GM12878 (cell line): ENCODE data around the gene SLC12A4. TPM values are rescaled to one million over a fixed set of nuclear protein-coding genes. Genes with fewer than 3 reads are reported as not detected.

ENCODE experiments used
- ATAC-seq: fragments of 200-7000 bp; cut with Tn5 transposase; 3 replicates; pipeline ENCODE4 v1.9.1; 2020; ENCODE audit warnings: mild to moderate bottlenecking, moderate library complexity
- BruUV-seq: library from RNA; stranded (reverse); fragments of 400-500 nt; replicated peaks from 2 replicates; lab custom pipeline; 2021; lab: Mats Ljungman, UMichigan
- CTCF ChIA-PET: fragments of 300-600 bp; sonication (Branson Sonifier 250); formaldehyde crosslinking; extraction: SDS; loops from one replicate; lab custom pipeline; 2021; ENCODE audit warnings: inconsistent platforms; lab: Yijun Ruan, JAX
- POLR2A ChIA-PET: fragments of 350-600 bp; formaldehyde crosslinking; extraction: SDS; loops from one replicate; lab custom pipeline; 2021; ENCODE audit warnings: inconsistent platforms; lab: Charles Lee
- RAD21 ChIA-PET: fragments of 300-600 bp; sonication (Branson Sonifier 250); formaldehyde crosslinking; loops from one replicate; lab custom pipeline; 2023; ENCODE audit warnings: antibody characterized with exemption; ENCODE audit not compliant: unreplicated experiment; lab: Charles Lee
- SMC1A ChIA-PET: fragments of 300-600 bp; sonication (Branson Sonifier 250); formaldehyde crosslinking; loops from one replicate; lab custom pipeline; 2023; ENCODE audit not compliant: unreplicated experiment, uncharacterized antibody; lab: Charles Lee
- DNase-seq: peaks from one replicate; pipeline ENCODE4 v3.0.0-alpha.2; 2011; ENCODE audit warnings: low read depth, low spot score
- FAIRE-seq: peaks from 3 replicates; lab custom pipeline; 2011; peaks lifted over from hg19 to GRCh38; lab: Jason Lieb, UNC
- H2AFZ ChIP-seq: 2 replicates; pipeline ENCODE4 v1.6.0; 2011; ENCODE audit warnings: low read depth, low read length, control low read depth; ENCODE audit not compliant: control insufficient read depth
- H3K27ac ChIP-seq: 2 replicates; pipeline ENCODE4 v1.5.1; 2011; ENCODE audit warnings: control low read depth; ENCODE audit not compliant: control insufficient read depth, insufficient read depth
- H3K27me3 ChIP-seq, 2 experiments: replicated peaks in 1 of 2; 2 replicates each; pipeline versions ENCODE4 v1.6.0 to v1.6.1; 2011; ENCODE audit warnings: low read length in 1 of 2; ENCODE audit not compliant: control insufficient read depth in 2 of 2, insufficient read depth in 2 of 2
- H3K36me3 ChIP-seq, 2 experiments: 2 replicates each; pipeline ENCODE4 v1.5.1; 2011; ENCODE audit warnings: low read length in 1 of 2; ENCODE audit not compliant: control insufficient read depth in 2 of 2, insufficient read depth in 2 of 2
- H3K4me1 ChIP-seq: 2 replicates; pipeline ENCODE4 v1.6.1; 2011; ENCODE audit warnings: mild to moderate bottlenecking, low read length, moderate library complexity, mixed read lengths; ENCODE audit not compliant: control insufficient read depth, insufficient read depth
- H3K4me2 ChIP-seq: 2 replicates; pipeline ENCODE4 v1.6.0; 2011; ENCODE audit warnings: control low read depth; ENCODE audit not compliant: control insufficient read depth, insufficient read depth
- H3K4me3 ChIP-seq: fragments of 200-600 bp; sonication (generic); 2 replicates; pipeline ENCODE4 v1.5.1; 2016
- H3K79me2 ChIP-seq: 2 replicates; pipeline ENCODE4 v1.6.0; 2011; ENCODE audit warnings: low read length; ENCODE audit not compliant: control insufficient read depth, insufficient read depth
- H3K9ac ChIP-seq: 2 replicates; pipeline ENCODE4 v1.8.0; 2011; ENCODE audit warnings: low read length, control low read depth, mixed read lengths; ENCODE audit not compliant: control insufficient read depth, insufficient read depth
- H3K9me3 ChIP-seq: replicated peaks from 3 replicates; pipeline ENCODE4 v1.5.1; 2011; ENCODE audit warnings: mild to moderate bottlenecking, low read length; ENCODE audit not compliant: control insufficient read depth, insufficient read depth
- H4K20me1 ChIP-seq: 2 replicates; pipeline ENCODE4 v1.6.0; 2011; ENCODE audit not compliant: control insufficient read depth, insufficient read depth
- BHLHE40 ChIP-seq, 2 experiments: fragments of 450-650 bp in 1 of 2; IDR thresholded peaks; 2 replicates each; pipeline ENCODE4 v1.6.1; 2011 to 2017; ENCODE audit warnings: low read depth in 2 of 2, borderline replicate concordance in 1 of 2, improper control_type of control experiment in 1 of 2, low read length in 1 of 2, mild to moderate bottlenecking in 1 of 2
- E4F1 ChIP-seq: fragments of 450-650 bp; IDR thresholded peaks from 2 replicates; pipeline ENCODE4 v1.6.1; 2018; ENCODE audit warnings: borderline replicate concordance, mild to moderate bottlenecking; ENCODE audit not compliant: partially characterized antibody
- GATAD2B ChIP-seq: fragments of 450-650 bp; conservative IDR thresholded peaks from 2 replicates; pipeline ENCODE4 v1.6.1; 2017; ENCODE audit warnings: low read depth, mild to moderate bottlenecking, moderate library complexity
- HCFC1 ChIP-seq: fragments of 150-350 bp; IDR thresholded peaks from 2 replicates; pipeline ENCODE4 v1.6.1; 2014; ENCODE audit warnings: low read length
- POLR2AphosphoS5 ChIP-seq: IDR thresholded peaks from 2 replicates; pipeline ENCODE4 v1.6.1; 2011; ENCODE audit warnings: mild to moderate bottlenecking, low read length, inconsistent platforms
- SMAD5 ChIP-seq: IDR thresholded peaks from 2 replicates; pipeline ENCODE4 v1.6.1; 2016; ENCODE audit warnings: antibody characterized with exemption, low read depth
- SREBF2 ChIP-seq: IDR thresholded peaks from 2 replicates; pipeline ENCODE4 v1.6.1; 2012; ENCODE audit warnings: mild to moderate bottlenecking, low read length
- SUPT20H ChIP-seq: IDR thresholded peaks from 2 replicates; pipeline ENCODE4 v1.6.1; 2011; ENCODE audit warnings: low read depth, mild to moderate bottlenecking, low read length, moderate library complexity, borderline replicate concordance; ENCODE audit not compliant: control insufficient read depth
- YY1 ChIP-seq: IDR thresholded peaks from 2 replicates; pipeline ENCODE4 v1.6.1; 2011; ENCODE audit warnings: low read depth, mild to moderate bottlenecking, low read length
- ZNF217 ChIP-seq: fragments of 450-650 bp; IDR thresholded peaks from 2 replicates; pipeline ENCODE4 v1.6.1; 2017; ENCODE audit warnings: antibody characterized with exemption, mild to moderate bottlenecking
- ZNF274 ChIP-seq: IDR thresholded peaks from one replicate; pipeline ENCODE4 v1.8.0; 2011; ENCODE audit not compliant: insufficient read length, insufficient read depth
- WGBS: methylation state at CpG from one replicate; pipeline ENCODE4 v1.1.6; 2016; ENCODE audit warnings: low lambda C conversion rate; ENCODE audit not compliant: insufficient replicate concordance, insufficient coverage; ENCODE audit errors: missing lambda C conversion rate; 5-methylcytosine and 5-hydroxymethylcytosine counted together
- in situ Hi-C: fragments of 300-500 bp; cut with MboI; formaldehyde crosslinking; loops from 9 replicates; pipeline ENCODE4 v1.14.3; 2018; ENCODE audit warnings: mixed read lengths
- intact Hi-C: fragments of 100-400 bp; cut with micrococcal nuclease; formaldehyde crosslinking; loops from one replicate; pipeline ENCODE4 v1.14.2; 2022; ENCODE audit not compliant: unreplicated experiment
- polyA plus RNA-seq, 11 experiments: library from polyadenylated mRNA; depleted of rRNA in 4 of 11; unstranded in 6 of 11; stranded (reverse) in 5 of 11; fragments of >200 nt; fragmentation: Nextera tagmentation in 4 of 11; fragmentation: Illumina TruSeq in 1 of 11; extraction: Ambion mirVana in 4 of 11; extraction: Trizol in 1 of 11; gene quantifications; 1 replicate in 1 of 11; 2 replicates in 10 of 11; pipeline versions ENCODE4 v1.2.1 to v1.2.3, GENCODE V29; 2011 to 2016; ENCODE audit warnings: inconsistent platforms in 2 of 11, missing spikeins in 2 of 11, low read depth in 1 of 11
- total RNA-seq, 4 experiments: library from RNA; depleted of rRNA in 3 of 4; stranded (reverse); fragments of >200 nt in 3 of 4; fragmentation: Illumina TruSeq in 1 of 4; extraction: Trizol in 1 of 4; gene quantifications; 2 replicates each; pipeline versions ENCODE4 v1.2.1 to v1.2.3, GENCODE V29; 2013 to 2021
- TF ChIP-seq, protein P1 (sequence below): fragments of 450-650 bp; formaldehyde crosslinking; IDR thresholded peaks from 2 replicates; pipeline ENCODE4 v1.5.0; 2022; ENCODE audit warnings: mild to moderate bottlenecking, missing genetic modification characterization

The SLC12A4 gene
- total and polyA plus RNA-seq, 10 of the 15 experiments (the other 5 are each of a cell fraction or from before 2014, with no cell fraction given), result 0.95 to 39.9 (median 14.2) TPM

DNA sequence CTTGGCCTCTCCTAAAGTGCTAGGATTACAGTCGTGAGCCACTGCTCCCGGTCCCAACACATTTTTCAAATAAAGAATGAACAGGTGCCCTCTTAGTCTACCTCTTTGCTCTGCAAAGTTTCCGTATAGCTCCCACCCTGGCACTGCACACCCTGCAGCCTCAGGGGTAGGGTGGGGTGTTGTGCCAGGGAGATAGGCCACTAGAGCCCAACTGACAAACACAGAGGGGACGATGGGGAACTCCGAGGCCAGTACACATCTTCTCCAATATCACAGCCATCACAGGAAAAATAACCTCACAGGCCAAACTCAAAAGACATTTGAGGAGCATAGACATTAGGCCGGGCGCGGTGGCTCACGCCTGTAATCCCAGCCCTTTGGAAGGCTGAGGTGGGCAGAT, 2.7 kb upstream of the SLC12A4 start:
- H3K9ac ChIP-seq, result no peak overlapping the region
- no peaks in the 10 kb centered on the region for H4K20me1 ChIP-seq
- H3K36me3 ChIP-seq, result no peaks in the 10 kb centered on the region
- DNase-seq (no peak), FAIRE-seq (no peak), ATAC-seq (no peak)
- no peak overlapping the region for H3K4me2 ChIP-seq
- POLR2A ChIA-PET, result interaction anchor here (0.8 kb wide), 1 partner anchor 12 kb away, joined by 3 read pairs; no protein-coding TSS in a partner anchor
- TF ChIP-seq HCFC1, result no peak
- TF ChIP-seq BHLHE40 (IDR thresholded peaks at IDR 0.05; ENCODE audit: borderline replicate concordance in 1 of 2, low read depth in 2 of 2, low read length in 1 of 2), result no peak
- no peak for TF ChIP-seq SMAD5
- TF ChIP-seq SUPT20H, result no peak
- TF ChIP-seq YY1, result no peak
- no peak for TF ChIP-seq E4F1
- no peak for TF ChIP-seq SREBF2
- TF ChIP-seq ZNF274, result no peak
- no peak for TF ChIP-seq GATAD2B
- TF ChIP-seq ZNF217, result no peak
- no peak for TF ChIP-seq POLR2AphosphoS5
- TF ChIP-seq, protein P1, sequence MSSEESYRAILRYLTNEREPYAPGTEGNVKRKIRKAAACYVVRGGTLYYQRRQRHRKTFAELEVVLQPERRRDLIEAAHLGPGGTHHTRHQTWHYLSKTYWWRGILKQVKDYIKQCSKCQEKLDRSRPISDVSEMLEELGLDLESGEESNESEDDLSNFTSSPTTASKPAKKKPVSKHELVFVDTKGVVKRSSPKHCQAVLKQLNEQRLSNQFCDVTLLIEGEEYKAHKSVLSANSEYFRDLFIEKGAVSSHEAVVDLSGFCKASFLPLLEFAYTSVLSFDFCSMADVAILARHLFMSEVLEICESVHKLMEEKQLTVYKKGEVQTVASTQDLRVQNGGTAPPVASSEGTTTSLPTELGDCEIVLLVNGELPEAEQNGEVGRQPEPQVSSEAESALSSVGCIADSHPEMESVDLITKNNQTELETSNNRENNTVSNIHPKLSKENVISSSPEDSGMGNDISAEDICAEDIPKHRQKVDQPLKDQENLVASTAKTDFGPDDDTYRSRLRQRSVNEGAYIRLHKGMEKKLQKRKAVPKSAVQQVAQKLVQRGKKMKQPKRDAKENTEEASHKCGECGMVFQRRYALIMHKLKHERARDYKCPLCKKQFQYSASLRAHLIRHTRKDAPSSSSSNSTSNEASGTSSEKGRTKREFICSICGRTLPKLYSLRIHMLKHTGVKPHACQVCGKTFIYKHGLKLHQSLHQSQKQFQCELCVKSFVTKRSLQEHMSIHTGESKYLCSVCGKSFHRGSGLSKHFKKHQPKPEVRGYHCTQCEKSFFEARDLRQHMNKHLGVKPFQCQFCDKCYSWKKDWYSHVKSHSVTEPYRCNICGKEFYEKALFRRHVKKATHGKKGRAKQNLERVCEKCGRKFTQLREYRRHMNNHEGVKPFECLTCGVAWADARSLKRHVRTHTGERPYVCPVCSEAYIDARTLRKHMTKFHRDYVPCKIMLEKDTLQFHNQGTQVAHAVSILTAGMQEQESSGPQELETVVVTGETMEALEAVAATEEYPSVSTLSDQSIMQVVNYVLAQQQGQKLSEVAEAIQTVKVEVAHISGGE (CRISPR knock-in tag), result no peak
- intact Hi-C loops, result no loop called here
- no peaks in the 10 kb centered on the region for H3K27me3 ChIP-seq
- no peak overlapping the region for H3K4me3 ChIP-seq
- no peak overlapping the region for H3K27ac ChIP-seq
- peaks cover 20% of the 10 kb centered on the region for H3K79me2 ChIP-seq
- BruUV-seq, result no TSS peak
- no peak overlapping the region for H2AFZ ChIP-seq
- in situ Hi-C loops, result no loop called here
- WGBS, result 90% methylated on average over 9 of the region's 9 CpGs
- SMC1A ChIA-PET, result interaction anchor here (0.6 kb wide), 1 partner anchor 833 kb away, joined by 3 read pairs; no protein-coding TSS in a partner anchor
- CTCF ChIA-PET, result interaction anchor here (0.9 kb wide), 1 partner anchor 14 kb away, joined by 3 read pairs; no protein-coding TSS in a partner anchor
- H3K4me1 ChIP-seq, result peaks cover 34% of the 10 kb centered on the region
- H3K9me3 ChIP-seq, result no peaks in the 10 kb centered on the region
- RAD21 ChIA-PET, result no interaction called here
